Neural cell (in vitro differentiated cells): Measurements from ENCODE around the gene EFCAB6. TPM values are rescaled to one million over a fixed set of nuclear protein-coding genes. Genes with fewer than 3 reads are reported as not detected.

ENCODE experiments used
- H2AFZ ChIP-seq: fragments of 200-600, 300-800 bp; sonication (generic), shearing (Covaris generic); 2 replicates; pipeline ENCODE4 v1.6.0; 2014; ENCODE audit warnings: low read depth, mild to moderate bottlenecking, antibody characterized with exemption, low read length, moderate library complexity
- H3F3A ChIP-seq: fragments of 200-600 bp; shearing (Covaris generic); 2 replicates; pipeline ENCODE4 v1.6.1; 2016; ENCODE audit warnings: mild to moderate bottlenecking, moderate library complexity, mixed read lengths, antibody characterized with exemption, low read length; ENCODE audit not compliant: insufficient read depth, poor library complexity, severe bottlenecking
- H3K27ac ChIP-seq: fragments of 200-600, 300-800 bp; sonication (generic), shearing (Covaris generic); 2 replicates; pipeline ENCODE4 v1.5.1; 2014; ENCODE audit warnings: mild to moderate bottlenecking, low read length, moderate library complexity
- H3K27me3 ChIP-seq: fragments of 300-800, 200-600 bp; sonication (generic), shearing (Covaris generic); 2 replicates; pipeline ENCODE4 v1.6.0; 2014; ENCODE audit warnings: mild to moderate bottlenecking, low read depth, low read length, moderate library complexity; ENCODE audit not compliant: insufficient read depth
- H3K36me3 ChIP-seq: fragments of 300-800, 200-600 bp; sonication (generic), shearing (Covaris generic); 2 replicates; pipeline ENCODE4 v1.5.1; 2014; ENCODE audit warnings: mild to moderate bottlenecking, antibody characterized with exemption, low read length, moderate library complexity; ENCODE audit not compliant: insufficient read depth
- H3K4me2 ChIP-seq: fragments of 300-800, 200-600 bp; sonication (generic), shearing (Covaris generic); 2 replicates; pipeline ENCODE4 v1.6.0; 2014; ENCODE audit warnings: mild to moderate bottlenecking, low read length
- H3K4me3 ChIP-seq: fragments of 300-800, 200-600 bp; sonication (generic), shearing (Covaris generic); 2 replicates; pipeline ENCODE4 v1.5.1; 2014; ENCODE audit warnings: mild to moderate bottlenecking, low read length, moderate library complexity
- H3K79me2 ChIP-seq: fragments of 200-600 bp; shearing (Covaris generic); replicated peaks from 2 replicates; pipeline ENCODE4 v1.6.0; 2014; ENCODE audit warnings: mild to moderate bottlenecking, low read length, moderate library complexity; ENCODE audit not compliant: insufficient read depth
- H3K9ac ChIP-seq: fragments of 300-800, 200-600 bp; sonication (generic), shearing (Covaris generic); 2 replicates; pipeline ENCODE4 v1.6.1; 2016; ENCODE audit warnings: mild to moderate bottlenecking, low read length, mixed read lengths
- H3K9me2 ChIP-seq: fragments of 200-600 bp; shearing (Covaris generic); 2 replicates; pipeline ENCODE4 v1.6.1; 2016; ENCODE audit warnings: mild to moderate bottlenecking, low read length, mixed read lengths; ENCODE audit not compliant: insufficient read depth
- H3K9me3 ChIP-seq: fragments of 200-600, 300-800 bp; sonication (generic), shearing (Covaris generic); 2 replicates; pipeline ENCODE4 v1.6.1; 2016; ENCODE audit warnings: mild to moderate bottlenecking, mixed run types, low read length, moderate library complexity, mixed read lengths
- H4K20me1 ChIP-seq: fragments of 200-600 bp; shearing (Covaris generic); 2 replicates; pipeline ENCODE4 v1.6.1; 2016; ENCODE audit warnings: mild to moderate bottlenecking, mixed run types; ENCODE audit not compliant: insufficient read depth
- CTCF ChIP-seq: fragments of 450-650 bp; IDR thresholded peaks from 2 replicates; pipeline ENCODE4 v1.5.1; 2014; ENCODE audit warnings: antibody characterized with exemption, mild to moderate bottlenecking, moderate library complexity; ENCODE audit not compliant: poor library complexity, severe bottlenecking
- EP300 ChIP-seq: fragments of 450-650 bp; conservative IDR thresholded peaks from 2 replicates; pipeline ENCODE4 v1.6.1; 2014; ENCODE audit warnings: antibody characterized with exemption, mild to moderate bottlenecking, moderate library complexity; ENCODE audit not compliant: poor library complexity, severe bottlenecking
- EZH2 ChIP-seq: fragments of 200-600, 300-800 bp; shearing (Covaris generic), sonication (generic); IDR thresholded peaks from 2 replicates; pipeline ENCODE4 v1.6.1; 2014; ENCODE audit warnings: antibody characterized with exemption, low read length, borderline replicate concordance, mild to moderate bottlenecking; ENCODE audit not compliant: insufficient read depth, poor library complexity, severe bottlenecking
- MXI1 ChIP-seq: fragments of 450-650 bp; conservative IDR thresholded peaks from 2 replicates; pipeline ENCODE4 v1.6.1; 2014; ENCODE audit warnings: antibody characterized with exemption, mild to moderate bottlenecking; ENCODE audit not compliant: poor library complexity, severe bottlenecking
- POLR2AphosphoS5 ChIP-seq: IDR thresholded peaks from 2 replicates; pipeline ENCODE4 v1.6.1; 2012
- RAD21 ChIP-seq: fragments of 450-650 bp; conservative IDR thresholded peaks from 2 replicates; pipeline ENCODE4 v1.6.1; 2014; ENCODE audit warnings: antibody characterized with exemption, mild to moderate bottlenecking, moderate library complexity
- REST ChIP-seq: IDR thresholded peaks from 2 replicates; pipeline ENCODE4 v1.6.1; 2012; ENCODE audit warnings: borderline replicate concordance
- SMC3 ChIP-seq: fragments of 450-650 bp; conservative IDR thresholded peaks from 2 replicates; pipeline ENCODE4 v1.6.1; 2014; ENCODE audit warnings: antibody characterized with exemption, mild to moderate bottlenecking, moderate library complexity; ENCODE audit not compliant: poor library complexity
- TAF1 ChIP-seq: IDR thresholded peaks from 2 replicates; pipeline ENCODE4 v1.6.1; 2012; ENCODE audit warnings: low read depth
- polyA plus RNA-seq: library from polyadenylated mRNA; depleted of rRNA; stranded (reverse); fragments of >200 nt; gene quantifications from 2 replicates; pipeline ENCODE4 v1.2.3, GENCODE V29; 2014

EFCAB6 gene
- polyA plus RNA-seq, 1 donor from 2014 or later, result 1.4 TPM

- H3K27ac ChIP-seq, result no peak overlapping the region
- H3K79me2 ChIP-seq, result no peaks in the 10 kb centered on the region
- no peak overlapping the region for H2AFZ ChIP-seq
- no peaks in the 10 kb centered on the region for H4K20me1 ChIP-seq
- no peaks in the 10 kb centered on the region for H3K36me3 ChIP-seq
- no peaks in the 10 kb centered on the region for H3K9me2 ChIP-seq
- H3K9me3 ChIP-seq, result no peaks in the 10 kb centered on the region
- no peak overlapping the region for H3K4me2 ChIP-seq
- TF ChIP-seq CTCF (no peak), SMC3 (no peak), RAD21 (no peak), MXI1 (no peak), POLR2AphosphoS5 (no peak), EZH2 (no peak), REST (no peak), EP300 (no peak), TAF1 (no peak)
- no peaks in the 10 kb centered on the region for H3K27me3 ChIP-seq
- no peaks in the 10 kb centered on the region for H3F3A ChIP-seq
- no peak overlapping the region for H3K9ac ChIP-seq
- H3K4me3 ChIP-seq, result no peak overlapping the region
These were observed 89.7 kb downstream of the EFCAB6 start for GRCh38 chr22:43722444-43722843.

DNA sequence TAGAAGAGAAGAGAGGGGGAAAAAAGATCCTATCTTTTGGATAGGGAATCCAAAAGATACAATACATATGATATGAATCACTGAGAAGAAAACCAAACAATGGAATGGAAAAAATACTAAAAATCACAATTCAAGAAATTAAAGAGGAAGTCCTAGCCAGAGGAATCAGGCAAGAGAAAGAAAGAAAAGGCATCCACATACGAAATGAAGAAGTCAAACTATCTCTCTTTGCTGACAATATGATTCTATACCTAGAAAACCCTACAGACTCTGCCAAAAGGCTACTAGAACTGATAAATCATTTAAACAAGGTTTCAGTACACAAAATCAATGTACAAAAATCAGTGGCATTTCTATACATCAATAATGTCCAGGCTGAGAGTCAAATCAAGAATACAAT is 91.4 kb downstream of the EFCAB6 start:
- no peaks in the 10 kb centered on the region for H4K20me1 ChIP-seq
- no peak overlapping the region for H2AFZ ChIP-seq
- H3K27ac ChIP-seq, result no peak overlapping the region
- H3K36me3 ChIP-seq, result no peaks in the 10 kb centered on the region
- H3K79me2 ChIP-seq, result no peaks in the 10 kb centered on the region
- TF ChIP-seq EZH2, result no peak
- no peak for TF ChIP-seq SMC3
- TF ChIP-seq TAF1, result no peak
- TF ChIP-seq POLR2AphosphoS5, result no peak
- no peak for TF ChIP-seq MXI1
- no peak for TF ChIP-seq CTCF
- no peak for TF ChIP-seq RAD21
- H3K9me3 ChIP-seq, result no peaks in the 10 kb centered on the region
- H3K27me3 ChIP-seq, result no peaks in the 10 kb centered on the region
- no peak overlapping the region for H3K4me3 ChIP-seq
- H3K4me2 ChIP-seq, result no peak overlapping the region
- no peak overlapping the region for H3K9ac ChIP-seq
- H3F3A ChIP-seq, result no peaks in the 10 kb centered on the region
- no peaks in the 10 kb centered on the region for H3K9me2 ChIP-seq
